GM21576 (cell line): ENCODE measurements around the gene ANKS3.

ENCODE experiments used
- ATAC-seq: cut with Tn5 transposase; IDR thresholded peaks from one replicate; pipeline ENCODE4 v1.9.1; 2021; ENCODE audit warnings: mild to moderate bottlenecking, moderate library complexity; ENCODE audit not compliant: unreplicated experiment

ANKS3 gene

DNA sequence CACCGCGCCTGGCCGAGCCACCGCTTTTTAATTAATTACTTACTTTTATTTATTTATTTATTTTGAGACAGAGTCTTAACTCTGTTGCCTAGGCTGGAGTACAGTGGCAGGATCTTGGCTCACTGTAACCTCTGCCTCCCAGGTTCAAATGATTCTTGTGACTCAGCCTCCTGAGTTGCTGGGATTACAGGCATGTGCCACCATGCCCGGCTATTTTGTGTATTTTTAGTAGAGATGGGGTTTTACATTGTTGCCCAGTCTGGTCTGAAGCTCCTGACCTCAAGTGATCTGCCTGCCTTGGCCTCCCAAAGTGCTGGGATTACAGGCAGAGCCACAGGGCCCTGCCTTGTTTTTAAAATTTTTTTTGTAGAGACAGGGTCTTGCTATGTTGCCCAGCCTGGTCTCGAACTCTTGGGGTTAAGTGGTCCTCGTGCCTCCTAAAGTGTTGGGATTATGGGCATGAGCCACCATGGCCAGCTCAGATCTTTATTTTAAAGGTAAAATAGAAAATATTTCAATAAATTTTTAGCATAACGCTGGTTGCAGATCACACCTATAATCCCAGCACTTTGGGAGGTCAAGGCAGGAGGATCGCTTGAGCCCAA lies 59.0 kb downstream of the ANKS3 start:
- ATAC-seq: no peak

DNA sequence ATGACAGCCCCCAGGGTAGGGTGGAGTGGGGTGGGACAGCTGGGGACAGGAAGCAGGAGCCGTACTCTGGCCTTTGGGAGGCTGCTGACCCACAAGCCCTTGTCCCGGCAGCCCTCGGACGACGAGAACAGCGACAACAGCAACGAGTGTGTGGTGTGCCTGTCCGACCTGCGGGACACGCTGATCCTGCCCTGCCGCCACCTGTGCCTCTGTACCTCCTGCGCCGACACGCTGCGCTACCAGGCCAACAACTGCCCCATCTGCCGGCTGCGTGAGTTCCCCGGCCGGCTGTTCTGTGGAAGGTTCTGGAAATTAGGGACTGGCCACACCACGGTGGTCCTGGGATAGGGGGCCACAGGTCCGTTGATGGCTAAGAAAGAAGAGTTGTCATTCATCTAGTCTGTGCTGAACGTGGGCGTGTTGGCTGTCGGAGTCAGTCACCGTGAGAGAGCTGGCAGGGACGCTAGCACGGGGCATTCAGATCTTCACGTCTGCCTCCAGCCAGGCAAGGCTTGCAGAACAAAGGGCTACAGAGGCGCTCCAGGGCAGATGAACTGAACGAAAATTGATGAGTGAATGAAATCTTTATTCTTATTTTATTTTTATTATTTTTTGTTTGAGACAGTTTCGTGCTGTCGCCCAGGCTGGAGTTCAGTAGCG lies 60.6 kb downstream of the ANKS3 start:
- no peak for ATAC-seq

DNA sequence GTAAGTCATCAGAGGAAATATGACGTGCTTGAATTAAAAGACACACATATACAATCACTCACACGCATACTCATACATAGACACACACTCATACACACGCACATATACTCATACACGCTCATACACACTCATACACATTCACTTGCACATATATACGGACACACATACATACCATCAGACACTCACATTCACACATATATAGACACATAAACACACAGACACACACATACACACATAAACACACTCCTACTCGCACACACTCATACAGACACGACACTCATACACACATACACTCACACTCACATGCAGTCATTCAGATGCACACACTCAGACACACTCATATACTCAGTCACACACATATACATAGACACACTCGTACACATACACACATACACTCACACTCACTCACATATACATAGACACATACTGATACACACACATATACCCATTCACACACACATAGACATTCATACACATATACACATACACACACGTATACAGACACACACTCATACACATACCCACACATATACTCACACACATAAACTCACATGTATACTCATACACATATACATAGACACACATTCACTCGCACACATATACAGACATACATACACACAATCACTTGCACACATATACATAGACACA lies 65.6 kb downstream of the ANKS3 start:
- no peak for ATAC-seq

DNA sequence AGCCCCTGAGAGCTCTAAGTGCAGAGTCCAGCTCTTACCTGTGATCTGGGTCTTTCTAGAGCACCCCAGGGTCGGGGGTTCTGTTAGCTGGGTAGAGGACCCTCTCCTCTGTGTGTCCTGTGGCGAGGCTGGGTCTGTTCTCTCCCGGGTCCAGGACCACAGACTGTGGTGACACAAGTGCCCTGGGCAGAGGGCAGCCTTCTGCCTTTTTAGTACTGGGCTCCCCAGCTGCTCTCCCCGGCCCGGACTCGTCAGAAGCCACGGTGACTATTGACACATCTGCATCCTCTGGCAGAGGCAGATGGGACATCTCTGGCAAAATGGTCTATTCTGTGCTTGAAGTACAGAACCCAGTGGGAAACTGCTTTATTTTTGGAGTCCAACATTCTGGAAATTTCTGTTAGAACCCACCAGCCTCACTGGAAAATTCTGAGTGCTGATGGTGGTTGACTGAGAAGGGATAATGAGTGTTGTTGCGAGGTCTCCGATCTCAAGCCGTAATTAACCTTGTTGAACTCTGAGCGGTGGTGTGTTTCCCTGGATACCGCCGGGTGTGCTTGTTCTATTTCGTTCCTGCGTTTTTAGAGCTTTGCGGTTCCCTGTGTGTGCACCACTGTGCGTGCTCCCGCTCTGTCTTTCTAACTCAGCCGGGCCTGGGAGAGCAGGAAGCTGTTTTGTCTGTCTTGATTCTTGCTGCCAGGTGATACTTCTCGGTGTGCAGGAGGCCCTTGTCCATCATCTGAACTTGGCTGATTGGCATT lies 66.7 kb downstream of the ANKS3 start:
- no peak for ATAC-seq

DNA sequence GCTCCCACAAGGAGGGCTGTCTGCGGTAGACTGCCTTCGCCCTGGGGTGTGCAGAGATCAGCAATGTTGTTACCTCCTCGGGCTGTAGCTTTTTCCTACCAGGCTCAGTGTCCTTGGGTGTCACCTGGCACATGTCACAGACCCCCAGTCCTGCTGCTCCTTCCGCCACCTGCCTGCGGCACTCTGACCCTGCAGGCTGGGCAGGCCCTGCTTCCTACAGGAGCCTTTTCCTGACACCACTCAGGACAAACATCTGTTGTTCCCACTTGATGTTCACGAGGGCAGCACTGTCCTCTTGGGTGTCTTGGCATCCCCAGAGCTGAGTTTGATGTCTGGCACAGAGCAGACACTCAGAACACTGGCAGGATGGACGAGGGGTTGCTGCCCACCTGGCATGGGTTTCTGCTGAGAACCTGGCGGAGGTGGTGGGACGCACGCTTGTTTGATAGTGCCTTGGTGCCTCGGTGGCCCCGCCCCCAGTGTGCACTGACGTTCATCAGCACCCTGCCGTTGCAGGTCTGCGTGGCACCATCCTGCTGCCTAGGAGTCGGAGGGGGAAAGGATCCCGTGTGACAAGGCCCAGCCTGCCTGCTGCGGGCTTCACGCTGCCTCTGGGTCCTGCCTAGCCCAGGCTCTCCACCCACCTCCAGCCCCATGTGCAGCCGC lies 67.4 kb downstream of the ANKS3 start:
- no peak for ATAC-seq

DNA sequence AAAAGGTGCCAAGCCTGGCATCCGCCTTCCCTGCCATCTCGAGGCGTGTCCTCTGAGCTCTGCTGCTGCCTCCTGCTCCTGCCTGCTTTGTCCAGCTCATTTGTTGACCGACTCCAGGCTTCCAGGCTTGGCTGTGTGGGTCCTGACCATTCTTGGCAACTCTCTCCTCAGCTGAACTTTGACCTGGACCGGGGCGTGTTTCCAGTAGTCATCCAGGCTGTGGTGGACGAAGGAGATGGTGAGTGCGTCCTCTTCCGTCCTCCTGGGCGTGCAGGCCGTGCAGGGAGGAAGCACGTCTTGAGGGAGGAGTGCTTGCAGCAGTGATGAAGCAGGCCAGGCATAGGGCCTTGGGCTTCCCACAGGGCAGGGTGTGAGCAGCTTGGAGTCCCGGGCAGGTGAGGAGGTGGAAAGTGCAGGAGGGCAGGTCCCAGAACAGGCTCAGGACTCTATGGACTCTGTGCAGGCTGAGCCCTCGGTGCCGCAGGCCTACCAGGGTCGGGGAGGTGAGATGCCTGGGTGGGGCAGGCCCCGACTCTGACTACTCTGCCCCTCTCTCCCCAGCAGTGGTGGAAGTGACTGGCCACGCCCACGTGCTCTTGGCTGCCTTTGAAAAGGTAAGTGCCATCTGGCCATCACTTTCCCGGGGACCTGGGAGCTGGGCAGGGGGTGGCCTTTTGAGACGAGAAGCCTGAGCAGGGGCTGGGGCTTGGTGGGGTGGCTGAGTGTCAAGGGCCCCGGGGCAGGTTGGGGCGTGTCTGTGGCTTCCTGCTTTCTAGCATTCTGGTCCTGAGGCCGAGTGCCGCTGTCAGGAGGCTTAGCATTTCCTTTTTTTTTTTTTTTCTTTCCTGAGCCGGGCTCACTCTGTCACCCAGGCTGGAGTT lies 69.3 kb downstream of the ANKS3 start:
- no peak for ATAC-seq

DNA sequence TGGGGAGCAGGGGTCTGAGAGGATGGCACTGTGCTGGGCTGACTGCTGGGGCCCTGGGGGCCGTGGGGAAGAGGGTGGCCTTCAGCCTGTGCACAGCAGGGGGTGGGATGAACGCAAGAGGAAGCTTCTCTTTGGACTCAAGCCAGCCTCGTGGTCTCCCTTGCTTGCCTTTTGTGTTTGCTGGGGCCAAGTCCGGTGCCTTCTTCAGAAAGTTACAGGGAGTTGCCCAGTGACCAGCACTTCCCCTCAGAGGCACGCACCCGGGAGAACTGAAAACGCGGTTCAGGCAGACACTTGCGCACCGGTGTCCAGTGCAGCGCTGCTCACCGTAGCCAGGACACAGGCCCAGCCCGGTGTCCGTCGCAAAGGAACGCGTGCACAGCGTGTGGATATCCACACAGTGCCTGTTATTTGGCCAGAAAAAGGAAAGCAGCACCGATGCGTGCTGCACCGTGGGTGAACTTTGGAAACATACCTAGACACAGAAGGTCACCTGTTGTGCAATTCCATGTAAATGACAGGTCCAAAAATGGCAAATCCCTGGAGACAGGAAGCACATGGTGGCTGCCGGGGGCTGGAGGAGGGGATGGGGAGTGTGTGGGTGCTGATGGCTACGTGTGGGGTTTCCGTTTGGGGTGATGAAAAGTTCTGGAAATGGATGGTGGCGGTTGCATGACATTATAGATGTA lies 70.2 kb downstream of the ANKS3 start:
- no peak for ATAC-seq

DNA sequence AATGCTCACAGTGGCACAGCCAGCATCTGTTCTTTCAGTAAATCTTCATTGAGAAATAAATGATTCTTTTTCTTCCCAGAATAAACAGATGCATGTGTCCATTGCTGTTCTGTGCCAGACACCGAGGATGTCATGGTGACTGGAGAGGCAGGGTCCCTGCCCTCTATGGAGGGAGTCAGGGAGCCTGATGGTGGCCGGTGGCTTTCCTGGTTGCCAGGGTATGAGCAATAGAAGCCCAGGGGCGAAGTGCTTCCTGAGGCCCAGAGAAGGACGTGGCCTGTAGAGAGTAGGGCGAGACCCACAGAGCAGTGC lies 70.7 kb downstream of the ANKS3 start:
- ATAC-seq: no peak

DNA sequence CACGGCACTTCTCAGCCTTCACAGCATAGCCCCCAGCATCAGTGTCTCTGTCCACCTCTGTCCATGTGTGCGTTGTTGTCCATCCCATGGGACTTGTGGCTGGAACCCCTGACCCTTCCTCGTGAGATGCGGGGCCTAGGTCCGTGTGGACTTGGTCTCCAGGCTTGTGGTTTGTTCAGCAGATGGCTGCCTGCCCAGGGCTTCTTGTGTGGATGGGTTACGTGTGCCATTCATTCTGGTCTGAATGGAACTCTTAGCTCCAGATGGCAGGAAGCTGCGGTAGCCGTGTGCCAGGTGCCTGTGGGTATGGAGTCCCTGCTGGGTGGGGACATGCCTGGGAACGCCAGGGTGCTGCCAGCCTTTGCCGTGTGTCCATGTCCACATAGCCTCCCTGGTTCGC lies 72.4 kb downstream of the ANKS3 start:
- no peak for ATAC-seq

DNA sequence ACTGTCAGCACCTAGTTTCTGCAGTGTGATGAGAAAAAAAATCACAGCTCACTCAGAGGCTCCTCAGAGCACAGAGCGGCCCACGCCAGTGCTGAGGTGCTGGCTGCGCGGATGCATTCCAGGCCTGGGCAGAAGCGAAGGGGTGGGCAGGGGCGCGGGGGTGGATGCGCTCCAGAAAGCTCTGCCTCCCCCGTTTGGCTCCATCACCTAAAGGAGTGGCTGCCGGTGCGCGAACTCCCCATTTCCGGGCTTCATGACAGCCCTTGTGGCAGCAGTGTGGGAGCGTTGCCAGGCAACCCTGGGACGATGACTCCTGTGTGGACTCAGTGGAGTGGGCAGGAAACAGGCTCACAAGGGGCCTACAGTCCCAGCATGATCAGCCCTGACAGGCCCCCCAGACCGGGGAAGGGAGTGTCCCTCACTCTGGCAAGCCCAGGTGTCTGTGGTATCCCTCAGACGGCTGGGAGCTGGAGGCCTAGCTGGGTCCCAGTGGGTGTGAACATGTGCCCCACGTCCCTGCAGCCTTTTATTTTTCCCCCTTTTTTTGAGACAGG lies 73.5 kb downstream of the ANKS3 start:
- ATAC-seq: no peak

DNA sequence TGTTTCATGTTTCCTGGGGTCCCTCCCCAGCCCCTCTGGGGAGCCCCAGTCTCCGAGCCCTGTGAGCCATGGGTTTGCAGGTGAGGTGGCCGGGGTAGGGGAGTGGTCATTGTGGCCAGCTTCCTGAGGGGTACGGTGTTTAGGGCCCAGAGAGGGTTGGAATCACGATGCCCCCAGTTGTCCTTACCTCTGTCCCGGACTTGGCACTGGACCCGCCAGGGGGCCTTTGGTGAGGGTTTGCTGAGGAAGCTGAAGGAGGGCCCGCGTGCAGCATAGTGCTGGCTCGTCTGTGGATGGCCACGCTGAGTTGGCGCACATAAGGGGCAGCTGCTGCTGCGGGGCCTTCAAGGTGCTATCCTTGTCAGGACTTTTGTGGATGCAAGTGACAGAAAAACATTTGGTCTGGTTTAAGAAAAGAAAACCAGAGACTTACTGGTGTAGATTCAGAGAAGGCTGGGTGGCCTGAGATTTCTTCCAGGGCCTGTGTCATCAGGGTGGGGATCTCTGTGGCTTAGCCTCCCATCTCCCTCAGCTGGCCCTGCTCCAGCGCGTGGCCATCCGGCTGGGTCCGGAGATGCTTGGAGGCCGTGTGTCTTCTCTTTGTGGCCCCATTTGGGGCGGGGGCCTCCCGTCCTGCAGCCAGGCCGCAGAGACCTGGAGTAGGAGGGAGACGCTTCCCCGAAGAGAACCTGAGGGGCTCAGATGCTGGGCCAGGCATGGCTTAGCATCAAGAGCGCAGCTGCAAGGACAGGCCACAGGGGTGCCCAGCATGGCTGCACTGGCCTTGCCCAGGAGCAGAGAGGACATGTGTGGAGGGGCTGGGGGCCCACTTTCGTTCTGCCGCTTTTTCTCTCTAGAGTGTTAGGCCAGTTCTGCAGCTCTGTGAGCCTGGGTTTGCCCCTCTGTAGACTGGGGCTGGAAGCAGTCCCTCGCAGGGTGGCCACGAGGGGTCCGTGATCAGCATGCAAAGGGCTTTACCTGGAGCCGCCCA lies 74.4 kb downstream of the ANKS3 start:
- no peak for ATAC-seq

DNA sequence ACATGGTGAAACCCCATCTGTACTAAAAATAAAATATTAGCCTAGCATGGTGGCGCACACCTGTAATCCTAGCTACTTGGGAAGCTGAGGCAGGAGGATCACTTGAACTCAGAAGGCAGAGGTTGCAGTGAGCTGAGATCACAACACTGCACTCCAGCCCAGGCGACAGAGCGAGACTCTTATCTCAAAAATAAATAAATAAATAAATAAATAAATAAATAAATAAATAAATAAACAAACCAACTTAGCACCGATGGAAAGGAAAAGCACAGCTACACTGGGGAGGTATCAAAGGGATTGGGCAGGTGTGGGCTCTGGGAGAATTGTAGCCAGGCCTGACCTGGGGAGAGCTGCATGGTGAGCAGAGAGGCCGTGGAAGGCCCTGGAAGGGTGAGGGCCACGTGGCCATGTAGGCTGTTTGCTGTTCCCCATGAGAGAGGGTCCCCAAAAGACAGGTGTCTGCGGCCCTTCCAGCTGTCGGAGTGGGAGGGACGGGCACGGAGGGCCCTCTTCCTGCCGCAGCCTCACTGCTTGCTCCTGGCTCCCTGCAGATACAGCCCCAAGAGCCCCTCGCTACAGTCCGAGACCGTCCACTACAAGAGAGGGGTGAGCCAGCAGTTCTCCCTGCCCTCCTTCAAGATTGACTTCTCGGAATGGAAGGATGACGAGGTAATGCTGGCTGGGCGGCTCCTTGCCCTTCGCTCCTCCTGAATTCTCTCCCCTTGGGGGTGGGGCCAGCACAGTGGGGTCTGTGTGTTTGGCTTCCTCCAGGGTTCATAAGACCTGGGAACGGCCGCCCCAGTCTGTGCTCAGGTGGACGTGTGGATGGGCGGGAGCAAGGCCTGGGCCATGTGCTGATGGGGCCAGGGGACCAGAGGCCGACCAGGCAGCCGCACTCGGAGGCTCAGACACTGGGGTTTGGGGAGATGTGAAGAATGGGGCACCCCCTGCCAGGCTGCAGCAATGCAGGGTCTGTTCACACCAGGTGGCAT lies 77.1 kb downstream of the ANKS3 start:
- no peak for ATAC-seq

DNA sequence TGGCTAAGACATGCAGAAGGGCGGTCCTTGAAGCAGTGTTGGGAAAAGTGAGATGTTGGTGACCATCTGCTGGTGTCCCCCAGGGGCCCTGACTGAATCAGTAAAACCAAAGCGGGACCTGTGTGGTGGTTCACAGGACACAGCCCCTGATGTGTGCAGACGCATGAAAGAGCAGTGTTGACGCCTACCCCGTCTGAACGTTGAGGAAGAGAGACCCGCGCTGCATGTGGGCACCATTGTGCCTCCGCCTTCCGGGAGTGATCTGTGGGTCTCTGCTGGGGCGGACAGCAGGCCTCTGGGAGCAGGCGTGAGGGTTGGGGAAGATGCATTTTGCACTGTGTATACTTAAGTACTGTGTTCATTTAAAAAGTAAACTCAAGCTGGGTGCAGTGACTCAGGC lies 77.8 kb downstream of the ANKS3 start:
- ATAC-seq: no peak

DNA sequence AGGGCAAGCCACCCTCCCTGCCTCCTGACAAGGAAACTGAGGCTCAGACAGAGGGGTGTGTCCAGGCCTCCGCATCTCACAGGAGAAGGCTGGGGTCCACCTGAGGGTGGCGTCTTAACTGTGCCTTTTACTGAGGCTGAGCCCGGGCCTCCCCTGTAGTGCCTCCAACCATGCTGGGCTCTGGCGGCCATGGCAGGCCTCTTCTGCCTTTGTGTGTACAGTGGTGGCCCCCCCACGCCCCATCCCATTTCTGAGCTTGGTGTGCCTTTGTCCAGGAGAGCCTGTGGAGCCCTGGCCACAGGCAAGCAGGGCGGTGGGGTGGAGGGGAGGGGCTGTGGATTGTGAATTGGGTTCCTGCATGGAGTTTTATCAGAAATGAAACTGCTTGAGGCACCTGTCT lies 78.3 kb downstream of the ANKS3 start:
- ATAC-seq: no peak

DNA sequence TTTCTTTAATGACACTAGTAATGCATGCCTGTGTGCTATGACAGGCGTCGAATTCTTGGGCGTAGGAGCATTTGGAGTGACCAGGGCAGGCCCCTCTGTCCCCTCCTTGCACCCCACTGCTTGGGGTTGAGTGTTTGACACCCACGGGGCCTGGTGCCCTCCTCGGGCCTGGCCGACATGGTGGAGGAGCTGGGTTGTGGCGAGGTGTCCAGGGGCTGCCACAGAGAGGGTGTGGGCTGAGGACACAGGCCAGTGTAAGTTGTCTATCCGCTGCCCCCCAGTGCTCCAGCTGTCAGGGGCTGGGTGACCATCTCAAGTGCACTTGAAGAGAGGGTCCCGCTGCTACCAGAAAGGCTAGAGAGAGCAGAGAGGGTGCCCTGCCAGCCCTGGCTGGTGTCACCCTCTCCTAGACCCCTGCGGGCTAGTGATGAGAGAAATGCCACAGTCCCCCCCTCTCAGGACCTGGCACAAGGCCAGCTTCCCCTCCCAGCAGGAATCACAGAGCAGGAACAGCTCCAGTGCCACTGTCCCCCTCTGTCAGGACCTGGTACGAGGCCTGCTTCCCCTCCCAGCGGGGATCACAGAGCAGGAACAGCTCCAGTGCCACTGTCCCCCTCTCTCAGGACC lies 79.0 kb downstream of the ANKS3 start:
- no peak for ATAC-seq

DNA sequence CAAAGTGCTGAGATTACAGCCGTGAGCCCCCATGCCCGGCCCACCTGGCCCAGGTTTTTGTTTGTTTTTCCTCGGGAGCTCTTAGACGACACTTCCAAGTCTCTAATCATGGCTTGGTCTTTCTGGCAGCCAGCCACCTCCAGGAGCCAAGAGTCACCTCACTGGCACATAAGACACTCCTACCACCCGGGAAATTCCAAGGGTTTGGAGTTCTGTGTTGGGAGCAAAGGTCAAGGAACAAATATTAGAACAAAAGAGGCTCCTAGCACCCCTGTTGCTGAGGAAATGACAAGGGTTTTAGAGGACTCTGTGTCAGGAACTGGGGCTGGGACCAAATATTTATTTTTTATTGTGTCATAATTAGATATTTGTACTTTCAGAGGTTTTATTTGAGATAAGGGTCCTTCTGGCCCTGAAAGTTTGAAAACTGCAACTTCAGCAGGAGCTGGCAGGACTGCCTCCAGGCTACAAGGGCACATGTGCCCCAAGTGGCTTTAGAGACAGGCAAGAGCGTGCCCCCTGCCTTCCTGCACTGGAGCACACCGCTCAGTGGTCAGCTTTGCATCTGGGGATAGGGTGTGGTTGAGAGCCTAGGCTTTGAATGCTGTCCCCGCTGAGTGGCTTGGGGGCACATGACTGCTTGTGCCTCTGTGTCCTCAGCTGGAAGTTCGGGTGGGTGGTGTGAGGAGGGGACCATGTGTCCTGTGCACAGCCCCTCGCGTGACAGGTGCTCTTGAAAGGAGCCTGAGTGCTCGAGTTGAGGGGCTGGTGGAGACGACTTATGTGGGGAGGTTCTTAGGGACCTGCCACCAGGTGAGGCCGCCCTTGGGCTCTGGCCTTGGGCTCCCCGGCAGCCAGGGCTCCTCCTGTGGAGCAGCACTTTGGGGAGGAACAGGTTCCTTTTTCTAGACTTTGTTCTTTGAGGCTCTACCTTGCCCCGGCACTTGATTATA lies 79.8 kb downstream of the ANKS3 start:
- ATAC-seq: no peak
